Endothelial cell of umbilical vein (primary cell): ENCODE measurements around the gene RPA1. TPM values are rescaled to one million over a fixed set of nuclear protein-coding genes. Genes with fewer than 3 reads are reported as not detected.

Experiments used
- BruUV-seq: library from RNA; stranded (reverse); fragments of 400-500 nt; replicated peaks from 2 replicates; lab custom pipeline; 2021; lab: Mats Ljungman, UMichigan
- CTCF ChIA-PET: fragments of 300-600, 350-600 bp; sonication (Branson Sonifier 250); formaldehyde crosslinking; loops from one replicate; lab custom pipeline; 2021; ENCODE audit warnings: antibody characterized with exemption, inconsistent platforms; lab: Charles Lee
- POLR2A ChIA-PET: fragments of 300-600, 350-600 bp; sonication (Branson Sonifier 250); formaldehyde crosslinking; loops from one replicate; lab custom pipeline; 2021; ENCODE audit warnings: antibody characterized with exemption, inconsistent platforms; lab: Charles Lee
- DNase-seq: peaks from one replicate; pipeline ENCODE4 v3.0.0-alpha.2; 2011; ENCODE audit warnings: low read depth, low spot score
- FAIRE-seq: peaks from 2 replicates; lab custom pipeline; 2011; peaks lifted over from hg19 to GRCh38; lab: Jason Lieb, UNC
- H2AFZ ChIP-seq: 2 replicates; pipeline ENCODE4 v1.6.0; 2012; ENCODE audit warnings: low read depth, low read length, control low read depth, inconsistent platforms
- H3K27ac ChIP-seq: 2 replicates; pipeline ENCODE4 v1.5.1; 2011; ENCODE audit warnings: low read depth, mild to moderate bottlenecking, control low read depth, low read length, moderate library complexity; ENCODE audit not compliant: insufficient read depth
- H3K27me3 ChIP-seq, 2 experiments: 2 replicates each; pipeline versions ENCODE4 v1.6.0 to v1.6.1; 2011; ENCODE audit warnings: low read length in 2 of 2, mixed read lengths in 1 of 2; ENCODE audit not compliant: control insufficient read depth in 2 of 2, insufficient read depth in 2 of 2
- H3K36me3 ChIP-seq, 2 experiments: 2 replicates in 1 of 2; 3 replicates in 1 of 2; pipeline ENCODE4 v1.5.1; 2011; ENCODE audit warnings: low read length in 2 of 2, mild to moderate bottlenecking in 1 of 2, moderate library complexity in 1 of 2; ENCODE audit not compliant: control insufficient read depth in 2 of 2, insufficient read depth in 2 of 2; ENCODE audit errors: extremely low read depth in 1 of 2
- H3K4me1 ChIP-seq: 3 replicates; pipeline ENCODE4 v1.5.1; 2011; ENCODE audit warnings: mild to moderate bottlenecking, low read length; ENCODE audit not compliant: control insufficient read depth, insufficient read depth; ENCODE audit errors: extremely low read depth
- H3K4me2 ChIP-seq: 2 replicates; pipeline ENCODE4 v1.6.1; 2011; ENCODE audit warnings: low read length, control low read depth, mixed read lengths; ENCODE audit not compliant: insufficient read depth
- H3K4me3 ChIP-seq, 3 experiments: fragments of 200-600 bp in 1 of 3; sonication (generic), shearing (Covaris generic) in 1 of 3; replicated peaks in 1 of 3; 2 replicates each; pipeline ENCODE4 v1.5.1; 2011 to 2016; ENCODE audit warnings: control low read depth in 3 of 3, low read length in 3 of 3, mild to moderate bottlenecking in 2 of 3, inconsistent platforms in 1 of 3, low read depth in 1 of 3, moderate library complexity in 1 of 3; ENCODE audit not compliant: insufficient read depth in 1 of 3
- H3K79me2 ChIP-seq: 2 replicates; pipeline ENCODE4 v1.6.0; 2012; ENCODE audit warnings: low read length, inconsistent platforms; ENCODE audit not compliant: control insufficient read depth, insufficient read depth
- H3K9ac ChIP-seq: replicated peaks from 2 replicates; pipeline ENCODE3; 2011; ENCODE audit warnings: low read length, control low read depth; ENCODE audit not compliant: insufficient read depth; ENCODE audit errors: extremely low read depth
- H3K9me1 ChIP-seq: replicated peaks from 3 replicates; pipeline ENCODE4 v1.6.0; 2011; ENCODE audit warnings: mild to moderate bottlenecking, low read length; ENCODE audit not compliant: control insufficient read depth, insufficient read depth; ENCODE audit errors: extremely low read depth
- H3K9me3 ChIP-seq: replicated peaks from 2 replicates; pipeline ENCODE4 v1.5.1; 2012; ENCODE audit warnings: low read length, inconsistent platforms; ENCODE audit not compliant: control insufficient read depth, insufficient read depth
- H4K20me1 ChIP-seq: replicated peaks from 2 replicates; pipeline ENCODE3; 2011; ENCODE audit warnings: mild to moderate bottlenecking, low read length; ENCODE audit not compliant: control insufficient read depth, insufficient read depth; ENCODE audit errors: extremely low read depth
- CTCF ChIP-seq, 2 donors: IDR thresholded peaks; 1 replicate in 1 of 2; 2 replicates in 1 of 2; pipeline ENCODE4 v1.5.1; 2011; ENCODE audit warnings: low read length in 2 of 2, mild to moderate bottlenecking in 2 of 2, moderate library complexity in 2 of 2, control low read depth in 1 of 2, inconsistent platforms in 1 of 2, low read depth in 1 of 2; ENCODE audit not compliant: insufficient read depth in 1 of 2; ENCODE audit errors: extremely low read depth in 1 of 2
- EZH2 ChIP-seq: IDR thresholded peaks from 2 replicates; pipeline ENCODE4 v1.6.1; 2012; ENCODE audit warnings: borderline replicate concordance, low read depth, mild to moderate bottlenecking, moderate library complexity, low read length, inconsistent platforms; ENCODE audit not compliant: severe bottlenecking
- FOS ChIP-seq: IDR thresholded peaks from 2 replicates; pipeline ENCODE4 v1.6.1; 2011; ENCODE audit warnings: mild to moderate bottlenecking, low read length, moderate library complexity, borderline replicate concordance; ENCODE audit not compliant: insufficient read depth
- GATA2 ChIP-seq: IDR thresholded peaks from 2 replicates; pipeline ENCODE4 v1.7.0; 2011; ENCODE audit warnings: low read depth, mild to moderate bottlenecking, moderate library complexity, mixed read lengths, low read length; ENCODE audit not compliant: insufficient read length, insufficient read depth
- JUN ChIP-seq: IDR thresholded peaks from 2 replicates; pipeline ENCODE4 v1.6.1; 2011; ENCODE audit warnings: borderline replicate concordance, low read depth; ENCODE audit not compliant: insufficient read length, insufficient read depth
- MAX ChIP-seq: IDR thresholded peaks from 2 replicates; pipeline ENCODE4 v1.6.1; 2011; ENCODE audit not compliant: insufficient read depth, insufficient read length
- MYC ChIP-seq: IDR thresholded peaks from one replicate; pipeline ENCODE4 v1.6.1; 2011; ENCODE audit warnings: mild to moderate bottlenecking, low read depth, low read length
- POLR2A ChIP-seq: IDR thresholded peaks from 2 replicates; pipeline ENCODE4 v1.6.1; 2012; ENCODE audit warnings: low read depth, mild to moderate bottlenecking, control low read depth, low read length
- POLR2AphosphoS5 ChIP-seq: IDR thresholded peaks from 2 replicates; pipeline ENCODE4 v1.6.1; 2012; ENCODE audit warnings: low read depth, mild to moderate bottlenecking, control low read depth, low read length, moderate library complexity; ENCODE audit not compliant: insufficient read depth
- dilution Hi-C: fragments of 300-500 bp; cut with MboI; formaldehyde crosslinking; loops from one replicate; pipeline ENCODE4 v1.15.0; 2019; ENCODE audit warnings: low sequenced_read_pairs; ENCODE audit not compliant: extremely low pct_ligation_motif_present
- intact Hi-C: fragments of 100-400 bp; cut with micrococcal nuclease; formaldehyde crosslinking; loops from one replicate; pipeline ENCODE4 v1.10.0; 2022
- polyA plus RNA-seq, 4 experiments: library from polyadenylated mRNA; depleted of rRNA in 3 of 4; stranded (reverse) in 3 of 4; unstranded in 1 of 4; fragments of >200 nt; gene quantifications; 2 replicates each; pipeline versions ENCODE4 v1.2.1 to v1.2.3, GENCODE V29; 2011 to 2012; ENCODE audit warnings: missing spikeins in 1 of 4
- total RNA-seq: library from RNA; stranded (reverse); gene quantifications from 2 replicates; pipeline ENCODE4 v1.2.3, GENCODE V29; 2021

The RPA1 gene
- total and polyA plus RNA-seq, 2 donors (not counting 3 experiments of a cell fraction or from before 2014, with no cell fraction given): 50.5 to 123 TPM

GRCh38 chr17:1916963-1917715, 87.3 kb downstream of the RPA1 start:
- H3K27me3 ChIP-seq: peaks cover 0 to 3% of the 10 kb centered on the region in 2 experiments
- intact Hi-C loops: no loop called here
- no peaks in the 10 kb centered on the region for H4K20me1 ChIP-seq
- no peak for TF ChIP-seq MYC
- TF ChIP-seq MAX: no peak
- TF ChIP-seq FOS: no peak
- no peak for TF ChIP-seq GATA2
- no peak for TF ChIP-seq POLR2A
- TF ChIP-seq EZH2: no peak
- no peak for TF ChIP-seq POLR2AphosphoS5
- no peak for TF ChIP-seq JUN
- no peak for TF ChIP-seq CTCF (IDR thresholded peaks at IDR 0.05; ENCODE audit: extremely low read depth in 1 of 2, insufficient read depth in 1 of 2, low read depth in 1 of 2, low read length in 2 of 2)
- DNase-seq: no peak
- no peak overlapping the region for H3K9ac ChIP-seq
- no peak overlapping the region for H3K27ac ChIP-seq
- dilution Hi-C loops: no loop called here
- no peaks in the 10 kb centered on the region for H3K4me1 ChIP-seq
- no peaks in the 10 kb centered on the region for H3K36me3 ChIP-seq
- no peak overlapping the region for H3K4me3 ChIP-seq
- no TSS peak for BruUV-seq
- H3K4me2 ChIP-seq: no peak overlapping the region
- no peaks in the 10 kb centered on the region for H3K79me2 ChIP-seq
- H2AFZ ChIP-seq: no peak overlapping the region
- no peaks in the 10 kb centered on the region for H3K9me3 ChIP-seq
- CTCF ChIA-PET: interaction anchor here (1.2 kb wide), 1 partner anchor 108 kb away, joined by 5 read pairs; the partner anchor contains the start of gene RTN4RL1
- H3K9me1 ChIP-seq: no peaks in the 10 kb centered on the region
- POLR2A ChIA-PET: no interaction called here
- no peak for FAIRE-seq
